IPS-18a (cell line): ENCODE results near the gene PCSK1N.

Experiments used
- H3K27ac ChIP-seq: one replicate; pipeline ENCODE4 v1.5.1; 2013; ENCODE audit warnings: low read length
- H3K27me3 ChIP-seq: one replicate; pipeline ENCODE4 v1.6.1; 2013; ENCODE audit warnings: mild to moderate bottlenecking, low read length; ENCODE audit not compliant: control insufficient read depth, insufficient read depth
- H3K36me3 ChIP-seq: one replicate; pipeline ENCODE4 v1.6.1; 2013; ENCODE audit warnings: low read depth, low read length; ENCODE audit not compliant: control insufficient read depth
- H3K4me1 ChIP-seq: one replicate; pipeline ENCODE4 v1.6.1; 2013; ENCODE audit warnings: low read depth, low read length; ENCODE audit not compliant: control insufficient read depth
- H3K4me3 ChIP-seq: one replicate; pipeline ENCODE4 v1.5.1; 2013; ENCODE audit warnings: low read length
- H3K9ac ChIP-seq: one replicate; pipeline ENCODE4 v1.6.1; 2013; ENCODE audit warnings: mild to moderate bottlenecking, low read length, moderate library complexity
- H3K9me3 ChIP-seq: one replicate; pipeline ENCODE4 v1.6.1; 2013; ENCODE audit warnings: low read depth, low read length; ENCODE audit not compliant: control insufficient read depth

The PCSK1N gene

DNA sequence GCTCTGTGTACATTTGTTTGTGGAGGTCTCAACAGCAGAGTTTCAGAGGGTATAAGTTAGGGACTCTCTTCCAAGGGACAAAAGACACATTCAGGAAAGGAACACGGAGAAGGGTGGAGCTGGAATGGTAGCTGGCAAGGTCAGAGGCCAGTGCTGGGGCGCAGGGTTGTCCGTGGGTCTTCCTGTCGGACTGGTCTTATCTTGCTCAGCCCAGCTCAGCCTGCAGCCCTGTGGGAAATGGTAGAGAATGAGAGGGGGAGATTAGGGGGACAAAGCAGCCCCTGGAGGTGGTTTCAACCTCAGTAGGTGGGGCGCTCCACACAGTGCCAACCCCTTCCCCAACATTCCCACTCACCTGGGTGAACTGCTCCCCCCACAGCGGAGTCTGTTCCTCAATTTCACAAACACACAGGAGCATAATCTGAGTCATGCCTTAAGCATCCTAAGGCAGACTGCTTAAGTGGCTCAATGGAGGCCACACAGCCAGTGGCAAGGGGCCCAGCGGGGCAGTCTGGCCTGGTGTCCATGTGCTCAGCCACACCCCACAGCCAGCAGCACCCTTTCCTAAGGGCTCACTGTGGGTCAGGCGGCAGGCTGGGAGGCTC, 40.4 kb downstream of the PCSK1N start:
- no peak overlapping the region for H3K27ac ChIP-seq
- H3K9ac ChIP-seq = no peak overlapping the region
- H3K4me1 ChIP-seq = no peaks in the 10 kb centered on the region

GRCh38 chrX:48794340-48794910, 41.0 kb downstream of the PCSK1N start:
- Histone ChIP-seq H3K27ac (no peak overlapping the region), H3K4me1 (no peaks in the 10 kb centered on the region), H3K36me3 (no peaks in the 10 kb centered on the region), H3K9me3 (peaks cover 9% of the 10 kb centered on the region), H3K9ac (no peak overlapping the region), H3K4me3 (no peak overlapping the region), H3K27me3 (no peaks in the 10 kb centered on the region)

More for the DNA sequence above, 40.4 kb downstream of the PCSK1N start:
- H3K36me3 ChIP-seq = no peaks in the 10 kb centered on the region
- H3K9me3 ChIP-seq = peaks cover 9% of the 10 kb centered on the region
- no peaks in the 10 kb centered on the region for H3K27me3 ChIP-seq
- no peak overlapping the region for H3K4me3 ChIP-seq

DNA sequence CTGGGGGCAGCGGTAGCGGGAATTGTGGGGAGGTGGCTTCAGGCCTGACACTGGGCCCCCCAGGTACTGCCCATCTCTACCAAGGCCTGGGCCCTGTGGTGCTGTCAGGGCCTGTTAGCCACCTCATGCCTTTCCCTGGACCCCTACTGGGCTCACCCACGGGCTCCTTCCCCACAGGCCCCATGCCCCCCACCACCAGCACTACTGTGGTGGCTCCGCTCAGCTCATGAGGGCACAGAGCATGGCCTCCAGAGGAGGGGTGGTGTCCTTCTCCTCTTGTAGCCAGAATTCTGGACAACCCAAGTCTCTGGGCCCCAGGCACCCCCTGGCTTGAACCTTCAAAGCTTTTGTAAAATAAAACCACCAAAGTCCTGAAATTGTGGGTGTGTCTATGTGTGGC, 41.5 kb downstream of the PCSK1N start:
- no peak overlapping the region for H3K27ac ChIP-seq
- H3K9ac ChIP-seq = no peak overlapping the region
- H3K4me3 ChIP-seq = no peak overlapping the region
- H3K36me3 ChIP-seq = no peaks in the 10 kb centered on the region
- H3K27me3 ChIP-seq = no peaks in the 10 kb centered on the region
- H3K9me3 ChIP-seq = peaks cover 9% of the 10 kb centered on the region
- H3K4me1 ChIP-seq = no peaks in the 10 kb centered on the region

- Histone ChIP-seq H3K4me1 (no peaks in the 10 kb centered on the region), H3K27me3 (no peaks in the 10 kb centered on the region), H3K9me3 (peaks cover 13% of the 10 kb centered on the region), H3K36me3 (no peaks in the 10 kb centered on the region), H3K9ac (no peak overlapping the region), H3K4me3 (no peak overlapping the region), H3K27ac (no peak overlapping the region)
These were observed 43.2 kb downstream of the PCSK1N start for GRCh38 chrX:48792219-48792618.

GRCh38 chrX:48791063-48791820, 44.2 kb downstream of the PCSK1N start:
- Histone ChIP-seq H3K9ac (no peak overlapping the region), H3K27ac (no peak overlapping the region), H3K9me3 (peaks cover 13% of the 10 kb centered on the region), H3K4me3 (no peak overlapping the region), H3K27me3 (no peaks in the 10 kb centered on the region), H3K36me3 (no peaks in the 10 kb centered on the region), H3K4me1 (no peaks in the 10 kb centered on the region)

GRCh38 chrX:48790477-48790876, 44.9 kb downstream of the PCSK1N start:
- H3K9ac ChIP-seq = no peak overlapping the region
- peaks cover 13% of the 10 kb centered on the region for H3K9me3 ChIP-seq
- H3K4me3 ChIP-seq = no peak overlapping the region
- H3K27ac ChIP-seq = no peak overlapping the region
- no peaks in the 10 kb centered on the region for H3K36me3 ChIP-seq
- no peaks in the 10 kb centered on the region for H3K4me1 ChIP-seq
- no peaks in the 10 kb centered on the region for H3K27me3 ChIP-seq

DNA sequence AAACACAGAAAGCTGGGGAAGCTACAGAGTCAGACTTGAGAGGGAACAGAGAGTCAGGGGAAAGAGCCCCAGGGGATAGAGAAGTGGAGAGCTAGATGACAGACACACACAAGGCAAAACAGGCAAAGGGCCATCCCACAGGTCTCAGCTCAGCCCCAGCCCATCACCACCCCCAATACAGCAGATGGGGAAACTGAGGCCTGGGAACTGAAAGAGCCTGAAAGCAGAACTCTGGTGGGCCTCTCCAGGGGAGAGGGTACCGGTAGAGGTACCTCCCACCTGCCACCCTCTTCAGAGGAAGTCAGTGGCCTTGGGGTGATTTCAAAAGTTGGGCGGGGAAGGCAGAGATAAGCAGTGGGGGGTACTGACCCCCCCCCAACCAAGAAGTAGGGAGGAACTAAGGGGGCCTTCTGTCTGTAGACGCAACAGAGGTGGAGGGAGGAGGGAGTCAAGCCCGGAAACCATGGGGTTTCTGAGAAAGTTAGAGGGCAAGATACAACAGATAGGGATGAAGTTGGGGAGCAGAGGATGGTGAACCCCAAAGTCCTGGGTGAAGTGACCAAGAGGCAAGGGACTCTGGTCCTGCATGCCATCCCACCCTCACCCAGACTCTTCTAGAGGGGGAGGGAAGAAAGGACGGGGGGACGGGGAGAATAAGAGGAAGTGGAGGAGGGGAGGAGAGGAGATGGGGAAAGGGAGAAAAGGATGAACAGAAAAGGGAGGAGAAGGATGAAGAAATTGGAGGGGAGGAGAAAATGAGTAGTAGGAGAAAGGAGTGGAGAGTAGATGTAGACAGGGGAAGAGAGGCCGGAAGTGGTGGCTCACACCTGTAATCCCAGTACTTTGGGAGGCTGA, 45.8 kb downstream of the PCSK1N start:
- H3K9ac ChIP-seq = no peak overlapping the region
- H3K36me3 ChIP-seq = no peaks in the 10 kb centered on the region
- no peak overlapping the region for H3K27ac ChIP-seq
- peaks cover 6% of the 10 kb centered on the region for H3K9me3 ChIP-seq
- no peaks in the 10 kb centered on the region for H3K27me3 ChIP-seq
- no peak overlapping the region for H3K4me3 ChIP-seq
- H3K4me1 ChIP-seq = no peaks in the 10 kb centered on the region

GRCh38 chrX:48787505-48788443, 47.6 kb downstream of the PCSK1N start:
- no peaks in the 10 kb centered on the region for H3K4me1 ChIP-seq
- H3K9ac ChIP-seq = no peak overlapping the region
- no peaks in the 10 kb centered on the region for H3K36me3 ChIP-seq
- H3K4me3 ChIP-seq = no peak overlapping the region
- no peaks in the 10 kb centered on the region for H3K27me3 ChIP-seq
- H3K27ac ChIP-seq = no peak overlapping the region
- H3K9me3 ChIP-seq = peaks cover 4% of the 10 kb centered on the region

GRCh38 chrX:48786825-48787504, 48.4 kb downstream of the PCSK1N start:
- no peak overlapping the region for H3K9ac ChIP-seq
- no peaks in the 10 kb centered on the region for H3K36me3 ChIP-seq
- no peak overlapping the region for H3K27ac ChIP-seq
- peaks cover 4% of the 10 kb centered on the region for H3K9me3 ChIP-seq
- no peaks in the 10 kb centered on the region for H3K4me1 ChIP-seq
- H3K27me3 ChIP-seq = no peaks in the 10 kb centered on the region
- H3K4me3 ChIP-seq = no peak overlapping the region

DNA sequence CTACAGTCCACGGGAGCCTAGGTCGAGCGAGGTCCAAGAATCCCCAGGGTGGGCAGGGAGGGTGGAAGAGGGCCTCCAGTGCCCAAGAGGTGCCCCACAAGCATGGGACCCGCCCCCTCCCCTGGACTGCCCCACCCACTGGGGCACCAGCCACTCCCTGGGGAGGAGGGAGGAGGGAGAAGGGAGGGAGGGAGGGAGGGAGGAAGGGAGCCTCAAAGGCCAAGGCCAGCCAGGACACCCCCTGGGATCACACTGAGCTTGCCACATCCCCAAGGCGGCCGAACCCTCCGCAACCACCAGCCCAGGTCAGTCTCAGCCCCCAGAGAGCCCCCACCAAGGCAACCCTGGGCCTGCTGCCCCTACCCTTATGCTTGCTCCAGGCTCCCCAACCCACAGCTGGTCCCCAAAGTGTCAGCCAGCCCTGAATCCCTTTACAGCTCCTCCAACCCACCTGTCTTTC, 49.0 kb downstream of the PCSK1N start, which contains the start of gene GATA1:
Gene GATA1 (plus strand): TSS at position 250 of the 460 bp plus-strand sequence. CDS start 4,520 bp downstream, outside the sequence.
- no peak within 1 kb of the TSS for H3K9ac ChIP-seq
- H3K27ac ChIP-seq = no peak within 1 kb of the TSS
- peaks cover 4% of the 10 kb centered on the region for H3K9me3 ChIP-seq

More for the DNA sequence above, 49.0 kb downstream of the PCSK1N start, which contains the start of gene GATA1:
- Histone ChIP-seq H3K27me3 (no peaks in the 10 kb centered on the region), H3K36me3 (no peaks in the 10 kb centered on the region), H3K4me1 (no peaks in the 10 kb centered on the region), H3K4me3 (no peak within 1 kb of the TSS)
